ENCODE measurements around the gene PAPSS1. TPM values are rescaled to one million over a fixed set of nuclear protein-coding genes. Genes with fewer than 3 reads are reported as not detected.

The PAPSS1 gene
- total RNA-seq, 1 experiment from 2014 or later = 59.0 TPM

DNA sequence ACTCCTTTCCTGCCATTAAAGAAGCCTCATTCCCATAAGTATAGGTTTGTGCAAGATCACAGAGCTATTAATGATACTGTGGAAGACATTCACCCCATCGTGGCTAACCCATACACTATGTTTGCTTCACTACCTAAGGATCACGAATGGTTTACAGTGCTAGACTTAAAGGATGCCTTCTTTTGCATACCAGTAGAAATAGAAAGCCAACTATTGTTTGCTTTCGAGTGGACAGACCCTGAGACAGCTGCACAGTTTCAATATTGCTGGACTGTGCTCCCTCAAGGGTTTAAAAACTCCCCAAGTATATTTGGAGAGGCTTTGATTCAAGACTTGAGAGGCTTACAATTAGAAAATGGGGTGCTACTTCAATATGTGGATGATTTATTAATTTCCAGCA lies 16.0 kb upstream of the PAPSS1 start:
- ATAC-seq (no peak), DNase-seq (ENCODE audit: low read depth, low spot score) (no peak)
- TF ChIP-seq RAD21 (IDR thresholded peaks at IDR 0.05; ENCODE audit: low read depth) (no peak), POLR2A (IDR thresholded peaks at IDR 0.05; ENCODE audit: borderline replicate concordance, extremely low read depth, insufficient read depth, insufficient read length) (no peak), TCF7L2 (IDR thresholded peaks at IDR 0.05; ENCODE audit: borderline replicate concordance, extremely low read depth, insufficient read depth, insufficient read length) (no peak), EGR1 (IDR thresholded peaks at IDR 0.05; ENCODE audit: low read depth) (no peak), CTCF (IDR thresholded peaks at IDR 0.05 in 2 of 3, conservative IDR thresholded peaks at IDR 0.05 in 1 of 3; ENCODE audit: borderline replicate concordance in 1 of 3, insufficient read depth in 1 of 3, low read depth in 2 of 3, low read length in 2 of 3) (no peak), SIN3A (IDR thresholded peaks at IDR 0.05; ENCODE audit: low read depth) (no peak), EZH2phosphoT487 (IDR thresholded peaks at IDR 0.05; ENCODE audit: borderline replicate concordance) (no peak), FOSL1 (IDR thresholded peaks at IDR 0.05; ENCODE audit: low read depth) (no peak), REST (IDR thresholded peaks at IDR 0.05; ENCODE audit: low read depth) (no peak), EZH2 (IDR thresholded peaks at IDR 0.05) (no peak), JUND (IDR thresholded peaks at IDR 0.05) (no peak), YY1 (IDR thresholded peaks at IDR 0.05; ENCODE audit: extremely low read depth, insufficient replicate concordance, low read depth, low read length) (no peak), SRF (IDR thresholded peaks at IDR 0.05; ENCODE audit: low read depth) (no peak), SP1 (IDR thresholded peaks at IDR 0.05; ENCODE audit: low read depth) (no peak), POLR2AphosphoS5 (IDR thresholded peaks at IDR 0.05; ENCODE audit: low read depth, low read length) (no peak), ZFX (IDR thresholded peaks at IDR 0.05) (no peak), MAX (IDR thresholded peaks at IDR 0.05) (no peak), CBX3 (IDR thresholded peaks at IDR 0.05; ENCODE audit: low read depth) (no peak)
- TF ChIP-seq, protein P1, sequence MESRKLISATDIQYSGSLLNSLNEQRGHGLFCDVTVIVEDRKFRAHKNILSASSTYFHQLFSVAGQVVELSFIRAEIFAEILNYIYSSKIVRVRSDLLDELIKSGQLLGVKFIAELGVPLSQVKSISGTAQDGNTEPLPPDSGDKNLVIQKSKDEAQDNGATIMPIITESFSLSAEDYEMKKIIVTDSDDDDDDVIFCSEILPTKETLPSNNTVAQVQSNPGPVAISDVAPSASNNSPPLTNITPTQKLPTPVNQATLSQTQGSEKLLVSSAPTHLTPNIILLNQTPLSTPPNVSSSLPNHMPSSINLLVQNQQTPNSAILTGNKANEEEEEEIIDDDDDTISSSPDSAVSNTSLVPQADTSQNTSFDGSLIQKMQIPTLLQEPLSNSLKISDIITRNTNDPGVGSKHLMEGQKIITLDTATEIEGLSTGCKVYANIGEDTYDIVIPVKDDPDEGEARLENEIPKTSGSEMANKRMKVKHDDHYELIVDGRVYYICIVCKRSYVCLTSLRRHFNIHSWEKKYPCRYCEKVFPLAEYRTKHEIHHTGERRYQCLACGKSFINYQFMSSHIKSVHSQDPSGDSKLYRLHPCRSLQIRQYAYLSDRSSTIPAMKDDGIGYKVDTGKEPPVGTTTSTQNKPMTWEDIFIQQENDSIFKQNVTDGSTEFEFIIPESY (IDR thresholded peaks at IDR 0.05; ENCODE audit: extremely low read depth, insufficient replicate concordance, low read length) = no peak
- TF ChIP-seq, protein P2, sequence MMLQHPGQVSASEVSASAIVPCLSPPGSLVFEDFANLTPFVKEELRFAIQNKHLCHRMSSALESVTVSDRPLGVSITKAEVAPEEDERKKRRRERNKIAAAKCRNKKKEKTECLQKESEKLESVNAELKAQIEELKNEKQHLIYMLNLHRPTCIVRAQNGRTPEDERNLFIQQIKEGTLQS (IDR thresholded peaks at IDR 0.05) = no peak
- Histone ChIP-seq H3K9me2 (ENCODE audit: insufficient read depth) (no peaks in the 10 kb centered on the region), H3K36me3 (ENCODE audit: control insufficient read depth in 1 of 2, insufficient read depth in 2 of 2, low read length in 2 of 2) (no peaks in the 10 kb centered on the region), H3K79me2 (ENCODE audit: insufficient read depth, low read length) (no peaks in the 10 kb centered on the region), H3K4me2 (ENCODE audit: low read length) (no peak overlapping the region), H4K20me1 (ENCODE audit: insufficient read depth) (no peaks in the 10 kb centered on the region), H3K4me3 (replicated peaks in 1 of 2; ENCODE audit: low read depth in 1 of 2, low read length in 2 of 2) (no peak overlapping the region), H3K9me3 (ENCODE audit: control insufficient read depth in 1 of 2, insufficient read depth in 1 of 2, low read depth in 1 of 2, low read length in 2 of 2) (no peaks in the 10 kb centered on the region), H3K4me1 (ENCODE audit: control insufficient read depth in 1 of 2, insufficient read depth in 2 of 2, low read length in 2 of 2) (no peaks in the 10 kb centered on the region), H3K27me3 (ENCODE audit: insufficient read depth, low read length) (no peaks in the 10 kb centered on the region), H3K27ac (ENCODE audit: low read depth, low read length) (no peak overlapping the region), H2AFZ (ENCODE audit: low read depth, low read length, poor library complexity, severe bottlenecking) (no peak overlapping the region), H3K9ac (ENCODE audit: low read length) (no peak overlapping the region)
- POLR2A ChIA-PET = no interaction called here
- intact Hi-C loops (cut with micrococcal nuclease) = loop anchor here (2.0 to 5.0 kb wide), 2 partner anchors 644 to 685 kb away; no protein-coding TSS in a partner anchor
- RAD21 ChIA-PET (ENCODE audit: low non-redundant PET in 1 of 2, low total read pairs in 2 of 2, uncharacterized antibody in 2 of 2, unreplicated experiment in 2 of 2) = no interaction called here
- BruUV-seq (replicated peaks) = no TSS peak
- CTCF ChIA-PET = interaction anchor here (1.8 kb wide), 1 partner anchor 16 kb away, joined by 6 read pairs; the partner anchor contains the start of gene PAPSS1

Data from HCT116 (cell line).